Duodenal mucosa (tissue), 2 donors: ENCODE data around the gene FCHSD2.
"Not testable (repeated sequence)": the region's sequence is repeated elsewhere in the genome, so short reads cannot be mapped to it uniquely, and the experiment has no call there.

ENCODE experiments used
- H3K27ac ChIP-seq: one replicate; pipeline ENCODE4 v1.7.0; 2013; ENCODE audit warnings: low read depth, low read length
- H3K27me3 ChIP-seq, 2 donors: one replicate each; pipeline ENCODE4 v1.7.0; 2013; ENCODE audit warnings: low read length in 2 of 2, control low read depth in 1 of 2; ENCODE audit not compliant: insufficient read depth in 2 of 2, control insufficient read depth in 1 of 2
- H3K36me3 ChIP-seq, 2 donors: one replicate each; pipeline ENCODE4 v1.7.0; 2013; ENCODE audit warnings: low read length in 2 of 2, control low read depth in 1 of 2; ENCODE audit not compliant: insufficient read depth in 2 of 2, control insufficient read depth in 1 of 2
- H3K4me1 ChIP-seq, 2 donors: one replicate each; pipeline ENCODE4 v1.7.0; 2013; ENCODE audit warnings: low read length in 2 of 2, control low read depth in 1 of 2; ENCODE audit not compliant: insufficient read depth in 2 of 2, control insufficient read depth in 1 of 2
- H3K4me3 ChIP-seq, 2 donors: one replicate each; pipeline ENCODE4 v1.7.0; 2013; ENCODE audit warnings: low read length in 2 of 2, low read depth in 1 of 2
- H3K9ac ChIP-seq, 2 donors: one replicate each; pipeline ENCODE4 v1.7.0; 2013; ENCODE audit warnings: low read length in 2 of 2, low read depth in 1 of 2
- H3K9me3 ChIP-seq, 2 donors: one replicate each; pipeline ENCODE4 v1.7.0; 2013; ENCODE audit warnings: low read length in 2 of 2, control low read depth in 1 of 2; ENCODE audit not compliant: control insufficient read depth in 1 of 2

Gene FCHSD2

DNA sequence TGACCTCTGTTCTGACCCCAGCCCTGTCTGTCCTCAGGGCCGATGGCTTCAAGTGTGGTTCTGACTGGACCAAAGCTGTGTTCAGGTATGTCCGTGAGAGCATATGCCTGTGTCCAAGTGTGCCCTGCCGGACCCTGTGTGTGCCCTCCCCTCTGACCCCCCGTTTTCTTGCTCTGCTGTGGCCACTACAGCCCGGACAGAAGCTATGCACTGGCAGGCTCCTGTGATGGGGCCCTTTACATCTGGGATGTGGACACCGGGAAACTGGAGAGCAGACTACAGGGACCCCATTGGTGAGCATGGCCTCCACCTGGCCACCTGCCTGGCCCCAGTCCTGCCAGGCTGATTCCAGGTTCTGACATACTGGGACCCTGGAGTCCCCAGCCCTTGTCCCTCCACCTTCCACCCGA, 313.4 kb downstream of the FCHSD2 start:
- H3K4me1 ChIP-seq = peaks cover 15 to 21% of the 10 kb centered on the region in 2 donors
- peak overlapping the region; percentile 30 to 32 for H3K9ac ChIP-seq
- H3K9me3 ChIP-seq = no peaks in the 10 kb centered on the region
- no peak overlapping the region for H3K27ac ChIP-seq
- H3K27me3 ChIP-seq = no peaks in the 10 kb centered on the region
- no peak overlapping the region for H3K4me3 ChIP-seq
- peaks cover 0 to 9% of the 10 kb centered on the region in 2 donors for H3K36me3 ChIP-seq

DNA sequence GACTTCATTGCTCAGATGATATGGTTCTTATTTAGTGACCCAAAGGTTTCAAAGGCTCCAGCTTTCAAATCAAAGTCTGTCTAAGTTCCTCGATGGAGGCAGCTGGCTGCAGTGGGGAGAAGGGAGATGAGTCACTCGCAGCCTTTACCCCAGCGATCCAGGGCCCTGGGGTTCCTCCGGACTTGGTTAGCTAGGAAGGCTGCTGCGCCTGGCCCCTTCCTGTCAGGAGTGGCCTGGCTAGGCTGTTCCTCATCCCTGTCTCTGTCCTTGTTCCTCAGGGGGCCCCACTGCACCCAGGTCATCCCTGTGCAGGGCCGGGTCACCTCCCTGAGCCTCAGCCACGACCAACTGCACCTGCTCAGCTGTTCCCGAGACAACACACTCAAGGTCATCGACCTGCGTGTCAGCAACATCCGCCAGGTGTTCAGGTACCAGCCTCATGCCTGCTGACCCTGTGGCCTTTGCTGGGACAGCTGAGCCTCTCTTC, 314.0 kb downstream of the FCHSD2 start:
- peak overlapping the region; percentile 54 for H3K27ac ChIP-seq
- no peaks in the 10 kb centered on the region for H3K9me3 ChIP-seq
- no peaks in the 10 kb centered on the region for H3K27me3 ChIP-seq
- H3K4me1 ChIP-seq = peaks cover 15 to 21% of the 10 kb centered on the region in 2 donors
- H3K4me3 ChIP-seq = peak overlapping the region in 1 of 2 donors; percentile 45
- H3K9ac ChIP-seq = peak overlapping the region; percentile 30 to 32
- H3K36me3 ChIP-seq = peaks cover 0 to 9% of the 10 kb centered on the region in 2 donors

DNA sequence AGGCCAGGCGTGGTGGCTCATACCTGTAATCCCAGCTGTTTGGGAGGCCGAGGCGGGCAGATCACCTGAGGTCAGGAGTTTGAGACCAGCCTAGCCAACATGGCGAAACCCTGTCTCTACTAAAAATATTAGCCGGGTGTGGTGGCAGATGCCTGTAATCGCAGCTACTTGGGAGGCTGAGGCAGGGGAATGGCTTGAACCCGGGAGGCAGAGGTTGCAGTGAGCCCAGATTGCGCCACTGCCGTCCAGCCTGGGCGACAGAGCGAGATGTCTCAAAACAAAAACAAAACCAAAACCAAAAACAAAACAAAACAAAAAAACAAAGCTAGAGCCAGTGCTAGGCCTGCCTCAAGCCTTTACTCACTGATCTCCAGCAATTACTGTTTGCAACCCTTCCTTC, 314.5 kb downstream of the FCHSD2 start:
- not testable (repeated sequence) for H3K36me3 ChIP-seq
- peak overlapping the region in 1 of 2 donors; percentile 45 for H3K4me3 ChIP-seq

DNA sequence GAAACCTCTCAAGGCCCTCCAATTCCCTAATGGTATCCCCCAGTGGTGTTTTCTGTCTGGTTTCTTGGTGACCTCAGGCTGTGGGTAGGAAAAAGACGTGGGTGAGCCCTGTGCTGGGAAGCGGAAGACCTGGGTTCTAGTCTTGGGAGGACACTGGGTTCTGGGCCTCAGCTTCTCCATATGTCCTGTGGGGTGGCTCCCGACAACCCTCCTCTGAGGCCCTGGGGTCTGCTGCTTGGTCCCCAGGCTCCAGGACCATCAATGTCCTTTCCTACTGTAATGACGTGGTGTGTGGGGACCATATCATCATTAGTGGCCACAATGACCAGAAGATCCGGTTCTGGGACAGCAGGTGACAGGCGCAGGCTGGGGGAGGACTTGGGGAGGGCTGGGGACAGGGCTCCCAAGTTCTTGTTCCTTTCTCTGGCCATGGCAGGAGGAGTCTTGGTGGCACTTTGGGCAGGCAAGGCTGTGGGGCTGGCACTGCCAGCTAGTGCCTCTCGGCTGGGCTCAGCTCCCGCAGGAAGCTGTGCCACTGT, 315.1 kb downstream of the FCHSD2 start:
- Histone ChIP-seq H3K27ac (no peak overlapping the region), H3K9me3 (no peaks in the 10 kb centered on the region), H3K9ac (no peak overlapping the region), H3K36me3 (peaks cover 0 to 9% of the 10 kb centered on the region in 2 donors), H3K27me3 (no peaks in the 10 kb centered on the region), H3K4me3 (no peak overlapping the region), H3K4me1 (peaks cover 15 to 17% of the 10 kb centered on the region in 2 donors)

More for the DNA sequence above, 314.5 kb downstream of the FCHSD2 start:
- H3K27me3 ChIP-seq, H3K9me3 ChIP-seq, H3K27ac ChIP-seq, H3K9ac ChIP-seq: not testable (repeated sequence)
- peaks cover 15 to 21% of the 10 kb centered on the region in 2 donors for H3K4me1 ChIP-seq

DNA sequence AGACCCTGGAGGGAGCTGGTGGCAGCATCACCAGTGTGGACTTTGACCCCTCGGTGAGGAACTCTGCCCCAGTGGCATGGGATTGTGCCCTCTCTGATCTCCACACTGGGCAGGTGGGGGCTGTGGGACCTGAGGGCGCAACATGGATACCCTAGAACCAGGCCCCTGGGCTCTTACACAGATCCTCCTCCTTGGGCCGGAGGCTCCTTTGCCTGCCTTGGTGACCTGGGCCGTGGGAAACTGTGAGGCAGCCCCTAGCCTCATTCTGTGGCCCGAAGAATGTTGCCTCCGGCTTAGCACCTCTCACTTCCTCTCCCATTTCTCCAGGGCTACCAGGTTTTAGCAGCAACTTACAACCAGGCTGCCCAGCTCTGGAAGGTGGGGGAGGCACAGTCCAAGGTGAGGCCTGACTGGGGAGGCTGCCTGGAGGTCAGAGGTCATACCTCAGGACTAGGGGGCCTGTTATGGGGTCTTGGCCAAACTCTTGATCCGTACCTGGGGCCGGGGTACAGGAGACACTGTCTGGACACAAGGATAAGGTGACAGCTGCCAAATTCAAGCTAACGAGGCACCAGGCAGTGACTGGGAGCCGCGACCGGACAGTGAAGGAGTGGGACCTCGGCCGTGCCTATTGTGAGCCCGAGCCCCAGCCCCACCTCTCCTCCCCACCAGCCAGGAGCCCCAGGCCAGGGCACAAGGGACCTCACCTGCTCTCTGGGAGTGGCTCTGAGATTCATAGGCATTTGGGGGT, 315.8 kb downstream of the FCHSD2 start:
- Histone ChIP-seq H3K36me3 (peaks cover 0 to 9% of the 10 kb centered on the region in 2 donors), H3K9me3 (no peaks in the 10 kb centered on the region), H3K4me1 (peaks cover 11 to 16% of the 10 kb centered on the region in 2 donors), H3K27me3 (no peaks in the 10 kb centered on the region), H3K4me3 (no peak overlapping the region), H3K9ac (no peak overlapping the region), H3K27ac (no peak overlapping the region)

DNA sequence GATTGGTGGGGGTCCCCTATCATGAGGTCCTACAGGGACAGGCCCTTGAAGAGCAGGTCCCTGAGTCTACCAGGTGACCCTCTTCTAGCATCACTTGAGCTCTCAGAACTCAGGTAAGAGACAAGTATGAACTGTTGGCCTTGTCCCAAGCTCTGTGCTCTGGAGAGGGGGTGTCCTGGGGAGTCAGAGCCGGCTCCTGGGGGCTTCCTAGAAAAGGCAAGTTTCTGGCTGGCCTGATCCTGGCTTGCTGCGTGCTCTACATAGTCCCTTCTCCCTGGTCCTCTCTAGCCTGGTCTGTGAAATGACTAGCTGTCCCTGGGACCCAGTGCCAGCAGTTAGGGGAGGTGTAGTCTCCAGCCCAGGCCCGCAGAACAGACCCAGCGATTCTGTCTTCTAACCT, 316.5 kb downstream of the FCHSD2 start:
- no peaks in the 10 kb centered on the region for H3K9me3 ChIP-seq
- H3K4me3 ChIP-seq = no peak overlapping the region
- peaks cover 11 to 23% of the 10 kb centered on the region in 2 donors for H3K4me1 ChIP-seq
- H3K27ac ChIP-seq = no peak overlapping the region
- H3K9ac ChIP-seq = no peak overlapping the region
- no peaks in the 10 kb centered on the region for H3K27me3 ChIP-seq
- peaks cover 0 to 13% of the 10 kb centered on the region in 2 donors for H3K36me3 ChIP-seq

DNA sequence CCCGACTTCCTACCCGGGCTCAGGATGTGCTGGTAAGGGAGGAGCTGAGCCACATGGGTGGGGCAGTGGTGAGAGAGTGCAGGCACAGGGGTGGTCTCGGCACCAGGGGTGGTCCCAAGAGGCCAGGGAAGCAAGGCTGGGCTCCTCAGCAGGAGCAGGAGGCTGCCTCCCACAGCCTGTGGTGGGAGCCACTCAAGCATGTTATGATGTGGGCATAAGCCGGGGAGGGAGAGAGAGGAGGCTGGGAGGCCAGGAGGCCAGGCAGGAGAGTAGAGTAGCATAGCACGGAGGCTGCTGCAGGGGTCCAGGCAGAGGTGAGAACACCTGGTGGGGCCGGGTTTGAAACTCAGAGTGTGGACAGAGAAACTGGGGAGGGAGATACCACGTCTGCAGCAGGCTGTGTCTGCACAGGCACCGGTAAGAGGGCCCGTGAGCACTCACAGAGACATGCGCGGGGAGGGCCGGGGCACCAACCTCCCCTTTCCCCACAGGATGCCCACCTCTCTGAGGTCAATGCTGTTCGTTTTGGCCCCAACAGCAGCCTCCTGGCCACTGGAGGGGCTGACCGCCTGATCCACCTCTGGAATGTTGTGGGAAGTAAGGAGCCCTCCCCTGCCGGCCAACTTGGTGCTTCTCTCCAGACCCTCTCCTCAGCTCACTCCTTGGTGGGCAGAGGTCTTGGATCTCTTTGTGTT, 317.2 kb downstream of the FCHSD2 start:
- H3K36me3 ChIP-seq = peaks cover 3 to 18% of the 10 kb centered on the region in 2 donors
- no peaks in the 10 kb centered on the region for H3K9me3 ChIP-seq
- H3K27ac ChIP-seq = no peak overlapping the region
- no peaks in the 10 kb centered on the region for H3K27me3 ChIP-seq
- H3K9ac ChIP-seq = no peak overlapping the region
- peaks cover 11 to 26% of the 10 kb centered on the region in 2 donors for H3K4me1 ChIP-seq
- no peak overlapping the region for H3K4me3 ChIP-seq

DNA sequence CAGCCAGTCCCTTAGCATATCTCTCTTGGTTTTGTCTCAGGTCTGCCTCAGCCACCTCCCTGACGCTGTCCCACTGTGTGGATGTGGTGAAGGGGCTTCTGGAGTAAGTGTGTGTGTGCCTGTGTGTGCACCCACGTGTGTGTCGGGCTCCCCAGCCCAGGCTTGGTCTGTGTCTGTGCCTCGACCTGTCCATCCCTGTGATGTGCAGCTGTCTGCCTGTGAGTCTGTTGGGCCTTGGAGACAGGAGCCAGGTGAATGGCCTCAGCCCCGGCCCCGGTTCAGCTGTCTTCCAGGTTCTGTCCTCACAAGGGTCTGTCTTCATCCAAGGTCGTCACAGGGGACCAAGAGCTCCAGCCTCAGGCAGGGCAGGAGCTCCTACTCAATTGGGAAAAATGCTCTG, 318.1 kb downstream of the FCHSD2 start:
- Histone ChIP-seq H3K9ac (no peak overlapping the region), H3K4me3 (no peak overlapping the region), H3K36me3 (peaks cover 3 to 20% of the 10 kb centered on the region in 2 donors), H3K4me1 (peaks cover 11 to 26% of the 10 kb centered on the region in 2 donors), H3K27ac (no peak overlapping the region), H3K27me3 (no peaks in the 10 kb centered on the region), H3K9me3 (no peaks in the 10 kb centered on the region)

DNA sequence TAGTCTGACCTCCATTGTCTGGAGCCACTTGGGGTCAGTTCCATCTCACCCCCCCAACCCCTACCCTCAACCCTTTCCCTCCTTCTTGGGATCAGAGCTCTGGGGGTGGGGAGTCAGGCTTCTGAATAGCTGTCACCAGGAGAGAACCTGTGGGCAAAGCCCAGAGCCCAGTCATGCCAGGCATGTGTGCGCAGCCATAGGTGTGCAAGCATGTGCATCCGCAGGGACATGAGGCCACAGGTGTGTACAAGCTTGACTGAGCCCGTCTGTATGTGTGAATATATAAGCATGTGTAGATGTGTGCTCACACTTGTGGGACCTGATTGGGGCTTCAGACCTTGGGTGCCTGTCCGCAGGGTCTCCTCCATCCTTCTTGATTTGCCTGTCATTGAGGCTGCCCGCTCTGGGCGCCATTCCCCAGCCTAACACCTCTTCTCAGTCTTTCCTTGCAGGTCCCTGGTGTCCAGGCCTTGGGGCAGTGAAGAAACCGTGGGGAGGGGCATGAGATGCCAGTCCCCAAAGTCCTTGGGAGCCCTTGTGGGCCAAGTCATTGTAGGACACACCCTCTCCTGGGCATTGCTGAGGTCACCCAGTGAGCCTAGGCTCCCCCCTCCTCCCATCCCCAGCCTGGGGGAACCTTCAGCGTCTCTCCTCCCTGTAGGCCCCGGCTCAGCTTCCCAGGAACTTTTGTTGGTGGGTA, 318.9 kb downstream of the FCHSD2 start:
- Histone ChIP-seq H3K9ac (no peak overlapping the region), H3K27me3 (no peaks in the 10 kb centered on the region), H3K27ac (no peak overlapping the region), H3K9me3 (no peaks in the 10 kb centered on the region), H3K36me3 (peaks cover 3 to 22% of the 10 kb centered on the region in 2 donors), H3K4me1 (peaks cover 5 to 20% of the 10 kb centered on the region in 2 donors), H3K4me3 (no peak overlapping the region)
